ENCODE data around the gene MRFAP1L1.
A peak's percentile ranks its signal among the peaks of the same experiment; 100 is the strongest.

Gene MRFAP1L1

GRCh38 chr4:6723851-6724250 lies 14.2 kb upstream of the MRFAP1L1 start:
- no peak for TF ChIP-seq CTCF (IDR thresholded peaks at IDR 0.05)

GRCh38 chr4:6722891-6723290 lies 13.2 kb upstream of the MRFAP1L1 start:
- no peak for TF ChIP-seq CTCF (IDR thresholded peaks at IDR 0.05)

- TF ChIP-seq CTCF (IDR thresholded peaks at IDR 0.05), result no peak
Observed at GRCh38 chr4:6721121-6721520, 11.5 kb upstream of the MRFAP1L1 start.

GRCh38 chr4:6720202-6720699 lies 10.6 kb upstream of the MRFAP1L1 start:
- peak; percentile 95 for TF ChIP-seq CTCF (IDR thresholded peaks at IDR 0.05)

GRCh38 chr4:6719611-6720179 lies 10.0 kb upstream of the MRFAP1L1 start:
- no peak for TF ChIP-seq CTCF (IDR thresholded peaks at IDR 0.05)

GRCh38 chr4:6718932-6719610 lies 9.4 kb upstream of the MRFAP1L1 start:
- no peak for TF ChIP-seq CTCF (IDR thresholded peaks at IDR 0.05)

- no peak for TF ChIP-seq CTCF (IDR thresholded peaks at IDR 0.05)
Observed at GRCh38 chr4:6716958-6717655, 7.4 kb upstream of the MRFAP1L1 start.

Data from LNCAP (cell line).